Smooth muscle cell (in vitro differentiated cells): Measurements from ENCODE around the gene PSMD6. TPM values are rescaled to one million over a fixed set of nuclear protein-coding genes. Genes with fewer than 3 reads are reported as not detected.

Experiments
- DNase-seq: peaks from one replicate; lab custom pipeline; 2025; ENCODE audit not compliant: unreplicated experiment; lab: John Stamatoyannopoulos, UW
- H2AFZ ChIP-seq: fragments of 200-600 bp; sonication (generic); 2 replicates; pipeline ENCODE4 v1.6.0; 2016; ENCODE audit warnings: antibody characterized with exemption, low read depth, mild to moderate bottlenecking
- H3F3A ChIP-seq: fragments of 200-600 bp; sonication (generic); 2 replicates; pipeline ENCODE4 v1.6.0; 2017; ENCODE audit warnings: antibody characterized with exemption, low read depth
- H3K27ac ChIP-seq: fragments of 200-600 bp; sonication (generic); 2 replicates; pipeline ENCODE4 v1.5.1; 2016; ENCODE audit warnings: low read depth, mild to moderate bottlenecking
- H3K27me3 ChIP-seq: fragments of 200-600 bp; sonication (generic); 2 replicates; pipeline ENCODE4 v1.6.1; 2016; ENCODE audit warnings: low read depth, mild to moderate bottlenecking
- H3K36me3 ChIP-seq: fragments of 200-600 bp; sonication (generic); 2 replicates; pipeline ENCODE4 v1.5.1; 2016; ENCODE audit warnings: low read depth
- H3K4me1 ChIP-seq: fragments of 200-600 bp; sonication (generic); 2 replicates; pipeline ENCODE4 v1.5.1; 2016; ENCODE audit warnings: low read depth
- H3K4me2 ChIP-seq: fragments of 200-600 bp; sonication (generic); 2 replicates; pipeline ENCODE4 v1.6.0; 2016; ENCODE audit warnings: mild to moderate bottlenecking
- H3K4me3 ChIP-seq: fragments of 200-600 bp; sonication (generic); 2 replicates; pipeline ENCODE4 v1.5.1; 2016; ENCODE audit warnings: mild to moderate bottlenecking
- H3K79me2 ChIP-seq: fragments of 200-600 bp; sonication (generic); 2 replicates; pipeline ENCODE4 v1.6.0; 2016; ENCODE audit warnings: low read depth, mild to moderate bottlenecking
- H3K9ac ChIP-seq: fragments of 200-600 bp; sonication (generic); 2 replicates; pipeline ENCODE4 v1.6.0; 2016; ENCODE audit warnings: low read depth
- H3K9me3 ChIP-seq: fragments of 200-600 bp; sonication (generic); replicated peaks from 2 replicates; pipeline ENCODE4 v1.5.1; 2016; ENCODE audit warnings: low read depth
- H4K20me1 ChIP-seq: fragments of 200-600 bp; sonication (generic); 2 replicates; pipeline ENCODE4 v1.6.0; 2016; ENCODE audit warnings: low read depth
- CTCF ChIP-seq: fragments of 200-600 bp; sonication (generic); IDR thresholded peaks from 2 replicates; pipeline ENCODE4 v1.5.1; 2017; ENCODE audit warnings: borderline replicate concordance, mild to moderate bottlenecking, antibody characterized with exemption; ENCODE audit not compliant: insufficient read depth, poor library complexity, severe bottlenecking
- WGBS: methylation state at CpG from one replicate; pipeline ENCODE4 v1.1.7; 2016; ENCODE audit warnings: low lambda C conversion rate; 5-methylcytosine and 5-hydroxymethylcytosine counted together
- polyA plus RNA-seq: library from polyadenylated mRNA; unstranded; fragments of >200 nt; fragmentation: Nextera tagmentation; extraction: Ambion mirVana; gene quantifications from 2 replicates; pipeline ENCODE4 v1.2.1, GENCODE V29; 2016
- total RNA-seq: library from RNA; depleted of rRNA; stranded (reverse); fragments of >200 nt; gene quantifications from 2 replicates; pipeline ENCODE4 v1.2.3, GENCODE V29; 2014

The PSMD6 gene
- total and polyA plus RNA-seq, 2 experiments from 2014 or later = 109 to 119 TPM

- Histone ChIP-seq H3K79me2 (peaks cover 12% of the 10 kb centered on the region), H2AFZ (no peak overlapping the region), H3K9ac (no peak overlapping the region), H3K27me3 (no peaks in the 10 kb centered on the region), H3K9me3 (no peaks in the 10 kb centered on the region), H3K27ac (no peak overlapping the region), H4K20me1 (peaks cover 100% of the 10 kb centered on the region), H3K36me3 (no peaks in the 10 kb centered on the region), H3F3A (peaks cover 31% of the 10 kb centered on the region), H3K4me2 (no peak overlapping the region), H3K4me3 (no peak overlapping the region), H3K4me1 (peaks cover 86% of the 10 kb centered on the region)
- WGBS = 97% methylated on average over 1 of the region's 1 CpG
- DNase-seq = no peak
- TF ChIP-seq CTCF = no peak
Observed at GRCh38 chr3:63966871-63967270, 56.4 kb downstream of the PSMD6 start.

GRCh38 chr3:63966007-63966406, 57.3 kb downstream of the PSMD6 start:
- no peak overlapping the region for H2AFZ ChIP-seq
- H3K27ac ChIP-seq = no peak overlapping the region
- DNase-seq = no peak
- no peaks in the 10 kb centered on the region for H3K9me3 ChIP-seq
- peaks cover 98% of the 10 kb centered on the region for H4K20me1 ChIP-seq
- H3K9ac ChIP-seq = no peak overlapping the region
- no peak overlapping the region for H3K4me3 ChIP-seq
- H3K27me3 ChIP-seq = no peaks in the 10 kb centered on the region
- H3F3A ChIP-seq = peaks cover 31% of the 10 kb centered on the region
- H3K4me2 ChIP-seq = no peak overlapping the region
- no peak for TF ChIP-seq CTCF
- H3K36me3 ChIP-seq = no peaks in the 10 kb centered on the region
- WGBS = 87% methylated on average over 4 of the region's 4 CpGs
- peaks cover 79% of the 10 kb centered on the region for H3K4me1 ChIP-seq
- H3K79me2 ChIP-seq = peaks cover 8% of the 10 kb centered on the region

- DNase-seq = no peak
- peaks cover 78% of the 10 kb centered on the region for H3K4me1 ChIP-seq
- peaks cover 31% of the 10 kb centered on the region for H3F3A ChIP-seq
- no peaks in the 10 kb centered on the region for H3K9me3 ChIP-seq
- H3K27me3 ChIP-seq = no peaks in the 10 kb centered on the region
- H3K4me2 ChIP-seq = peak overlapping the region; percentile 32
- WGBS = 50% methylated on average over 6 of the region's 6 CpGs
- peaks cover 98% of the 10 kb centered on the region for H4K20me1 ChIP-seq
- H2AFZ ChIP-seq = no peak overlapping the region
- no peak for TF ChIP-seq CTCF
- H3K9ac ChIP-seq = no peak overlapping the region
- H3K79me2 ChIP-seq = peaks cover 7% of the 10 kb centered on the region
- no peaks in the 10 kb centered on the region for H3K36me3 ChIP-seq
- peak overlapping the region; percentile 38 for H3K27ac ChIP-seq
- H3K4me3 ChIP-seq = no peak overlapping the region
Observed at GRCh38 chr3:63964681-63965485, 58.4 kb downstream of the PSMD6 start.

- Histone ChIP-seq H3K4me1 (peaks cover 64% of the 10 kb centered on the region), H3K27ac (no peak overlapping the region), H3K4me2 (peak overlapping the region; percentile 4), H4K20me1 (peaks cover 97% of the 10 kb centered on the region), H3K79me2 (peaks cover 7% of the 10 kb centered on the region), H3K4me3 (no peak overlapping the region), H3K36me3 (no peaks in the 10 kb centered on the region), H3K9ac (no peak overlapping the region), H3F3A (peaks cover 33% of the 10 kb centered on the region), H3K9me3 (no peaks in the 10 kb centered on the region), H3K27me3 (no peaks in the 10 kb centered on the region), H2AFZ (no peak overlapping the region)
- no peak for DNase-seq
- WGBS = 96% methylated on average over 1 of the region's 1 CpG
- TF ChIP-seq CTCF = no peak
Observed at GRCh38 chr3:63963496-63963895, 59.8 kb downstream of the PSMD6 start.
